ENCODE data around the gene P2RY14.
A peak's percentile ranks its signal among the peaks of the same experiment; 100 is the strongest.

The P2RY14 gene

GRCh38 chr3:151300539-151300938 is 22.2 kb upstream of the P2RY14 start:
- DNase-seq (ENCODE audit: low read depth), result no peak

DNA sequence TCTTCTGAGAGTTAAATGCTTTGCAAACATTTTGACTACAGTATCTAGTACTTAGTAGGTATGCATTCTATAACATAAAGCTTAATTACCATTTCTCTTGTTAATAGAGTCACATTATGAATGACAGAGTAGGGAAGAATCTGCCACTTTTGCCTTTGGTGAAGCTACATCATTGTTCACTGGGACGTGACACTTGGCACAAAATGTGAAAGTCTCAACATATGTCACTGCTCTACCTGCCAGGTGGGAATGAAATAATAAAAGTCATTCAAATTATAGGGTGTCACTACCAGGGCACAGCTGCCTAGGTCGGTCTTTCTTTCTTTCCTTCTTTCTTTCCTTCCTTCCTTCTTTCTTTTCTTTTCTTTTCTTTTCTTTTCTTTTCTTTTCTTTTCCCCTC is 20.7 kb upstream of the P2RY14 start:
- no peak for DNase-seq (ENCODE audit: low read depth)

DNA sequence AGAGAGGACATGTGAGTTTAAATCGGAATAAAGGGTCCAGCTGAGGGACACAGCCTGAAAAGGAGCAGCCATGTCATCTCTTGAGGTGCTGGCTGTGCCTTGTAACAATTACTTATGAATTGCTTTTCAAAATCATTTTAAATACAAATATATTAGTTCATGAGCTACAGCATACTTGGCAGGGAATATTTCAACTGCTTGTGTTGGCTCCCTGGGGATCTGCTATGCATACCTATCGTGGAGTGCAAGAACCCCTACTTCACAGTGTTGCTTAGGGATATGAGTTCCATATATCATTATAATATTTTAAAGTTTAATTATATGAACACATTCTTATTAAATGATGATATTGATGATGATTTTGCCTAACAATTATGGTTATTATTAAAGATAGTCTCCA is 19.1 kb upstream of the P2RY14 start:
- no peak for DNase-seq (ENCODE audit: low read depth)

- DNase-seq (ENCODE audit: low read depth), result no peak
Observed at GRCh38 chr3:151296226-151296625, 17.9 kb upstream of the P2RY14 start.

- DNase-seq (ENCODE audit: low read depth), result no peak
Observed at GRCh38 chr3:151293127-151293526, 14.8 kb upstream of the P2RY14 start.

GRCh38 chr3:151290673-151291072 is 12.3 kb upstream of the P2RY14 start:
- peak; percentile 62 for DNase-seq (ENCODE audit: low read depth)

DNA sequence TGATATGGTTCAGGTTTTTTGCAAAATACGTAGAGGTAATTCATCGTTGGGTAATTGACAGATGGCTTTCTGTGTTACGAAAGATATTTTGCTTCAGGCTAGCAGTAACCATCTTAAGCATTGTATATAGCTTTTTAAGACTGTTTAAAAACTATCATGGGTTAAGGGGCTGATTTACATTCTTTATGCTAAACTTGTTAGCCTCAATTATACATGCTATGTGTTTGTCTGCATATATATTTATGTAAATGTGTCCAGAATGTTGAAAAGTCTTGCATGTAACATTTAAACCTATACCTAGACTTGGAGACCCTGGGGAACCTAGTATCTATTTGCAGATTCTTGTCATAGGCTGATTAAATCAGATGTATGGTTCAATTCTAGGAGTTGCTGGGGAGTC is 11.1 kb upstream of the P2RY14 start:
- no peak for DNase-seq (ENCODE audit: low read depth)

DNA sequence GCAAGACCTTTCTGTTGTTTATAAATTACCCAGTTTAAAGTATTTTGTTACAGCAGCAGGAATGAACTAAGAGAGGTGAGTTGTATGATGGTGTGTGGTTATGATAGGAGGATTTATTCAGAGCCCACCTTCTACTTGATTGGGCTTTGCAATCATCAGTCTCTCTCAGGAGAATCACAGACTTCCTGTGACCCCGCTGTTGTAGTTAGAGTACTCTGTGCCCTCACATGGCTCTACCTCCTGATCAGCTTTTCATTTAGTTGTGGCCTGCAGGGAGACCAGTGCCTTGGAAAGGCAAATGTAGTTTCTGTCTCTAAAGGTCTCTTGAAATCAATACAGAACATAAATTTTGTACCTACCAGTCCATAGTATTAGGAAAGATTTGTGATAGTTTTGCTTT is 7.6 kb upstream of the P2RY14 start:
- no peak for DNase-seq (ENCODE audit: low read depth)

- peak; percentile 97 for DNase-seq (ENCODE audit: low read depth)
Observed at GRCh38 chr3:151283907-151284461, 5.6 kb upstream of the P2RY14 start.

- DNase-seq (ENCODE audit: low read depth), result no peak
Observed at GRCh38 chr3:151283387-151283786, 5.0 kb upstream of the P2RY14 start.

GRCh38 chr3:151282921-151283320 is 4.6 kb upstream of the P2RY14 start:
- peak; percentile 80 for DNase-seq (ENCODE audit: low read depth)

DNA sequence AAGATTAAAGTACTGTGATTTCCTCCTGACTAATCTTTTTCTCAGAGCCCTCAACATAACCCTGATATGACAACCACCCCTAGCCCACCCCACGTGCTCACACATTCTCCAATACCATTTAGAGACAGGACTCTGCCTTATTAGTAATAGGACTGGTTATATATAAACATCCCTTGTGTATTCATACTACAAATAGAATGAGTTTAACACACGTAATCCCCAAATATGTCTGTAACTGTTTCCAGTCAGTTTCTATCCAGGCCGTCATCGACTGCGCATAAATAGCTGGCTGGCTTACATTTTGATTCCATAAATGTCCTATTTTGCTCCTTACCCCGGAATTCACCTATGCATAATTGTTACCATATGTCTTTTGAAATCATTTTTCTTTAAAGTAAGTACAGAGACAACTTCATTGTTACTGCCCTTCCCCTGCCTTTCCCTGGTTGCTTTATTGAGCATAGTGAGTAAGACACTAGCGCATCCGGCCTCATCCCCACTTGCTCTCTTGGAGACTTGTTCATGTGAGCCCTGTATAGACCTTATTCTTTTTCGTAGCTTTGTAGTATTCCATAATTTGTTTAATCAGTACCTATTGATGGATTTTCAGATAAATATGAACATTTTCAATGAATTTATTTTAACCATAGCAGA is 3.5 kb upstream of the P2RY14 start:
- peak; percentile 94 for DNase-seq (ENCODE audit: low read depth)

DNA sequence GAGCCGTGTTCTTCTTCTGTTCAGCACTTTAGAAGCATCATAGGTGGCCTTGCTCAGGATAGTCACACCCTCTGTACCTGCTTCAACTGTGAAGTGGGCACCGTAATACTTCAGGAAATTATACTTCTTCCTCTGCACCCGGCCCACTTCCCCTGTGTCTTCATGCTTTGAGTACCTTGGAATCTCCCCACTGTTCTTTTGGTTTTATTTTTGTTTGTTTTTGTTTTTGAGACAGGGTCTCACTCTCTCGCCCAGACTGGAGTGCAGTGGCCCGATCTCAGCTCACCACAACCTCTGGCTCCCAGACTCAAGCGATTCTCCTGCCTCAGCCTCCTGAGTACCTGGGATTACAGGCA is 1.7 kb downstream of the P2RY14 start:
- no peak for DNase-seq (ENCODE audit: low read depth)

DNA sequence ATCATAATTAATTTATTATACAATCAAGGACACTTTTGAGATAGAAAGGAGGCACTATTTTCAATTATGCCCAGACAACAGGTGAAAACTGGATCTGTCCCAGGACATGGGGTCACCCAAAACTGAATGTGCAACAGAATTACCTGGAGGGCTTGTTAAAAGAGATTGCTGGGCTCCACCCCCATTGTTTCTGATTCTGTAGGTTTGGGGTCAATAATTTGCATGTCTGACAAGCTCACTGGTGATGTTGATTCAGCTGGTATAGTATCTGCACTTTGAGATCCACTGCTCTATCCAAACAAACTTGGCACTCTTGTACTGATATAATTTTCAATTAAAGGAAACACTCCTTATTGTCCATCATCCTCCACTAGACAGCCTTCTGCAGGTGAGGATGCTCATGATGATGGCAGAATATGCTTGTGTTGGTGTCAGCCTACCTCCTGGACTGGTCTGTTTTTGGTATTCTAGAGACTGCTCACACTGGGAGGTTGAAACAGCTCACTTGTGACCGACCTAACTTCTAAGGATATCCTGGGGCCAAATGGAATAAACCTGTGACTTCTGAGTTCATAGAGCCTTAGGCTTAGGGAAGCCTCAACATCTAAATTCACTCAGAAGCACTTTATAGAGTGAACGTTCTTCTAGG is 2.2 kb downstream of the P2RY14 start:
- DNase-seq (ENCODE audit: low read depth), result no peak

DNA sequence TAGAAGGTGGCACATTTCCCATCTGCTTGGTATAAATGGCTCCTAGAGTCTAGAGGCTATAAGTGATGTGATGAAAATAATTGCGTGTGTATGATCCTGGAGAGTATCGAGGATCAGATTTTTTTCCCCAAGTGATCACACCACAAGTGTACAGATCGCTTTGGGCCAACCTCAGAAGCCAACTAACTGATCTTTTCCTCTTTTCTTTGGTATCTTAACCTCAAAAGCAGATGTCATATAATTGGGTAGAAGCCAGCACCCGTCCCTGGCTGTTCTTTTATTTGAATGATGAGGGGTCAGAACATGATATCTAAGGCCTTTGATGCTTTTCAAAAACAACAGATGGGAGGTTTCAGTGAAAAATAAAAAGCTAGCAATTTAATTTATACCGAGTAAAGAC is 3.3 kb downstream of the P2RY14 start:
- no peak for DNase-seq (ENCODE audit: low read depth)

- DNase-seq (ENCODE audit: low read depth), result no peak
Observed at GRCh38 chr3:151269631-151270030, 8.7 kb downstream of the P2RY14 start.

DNA sequence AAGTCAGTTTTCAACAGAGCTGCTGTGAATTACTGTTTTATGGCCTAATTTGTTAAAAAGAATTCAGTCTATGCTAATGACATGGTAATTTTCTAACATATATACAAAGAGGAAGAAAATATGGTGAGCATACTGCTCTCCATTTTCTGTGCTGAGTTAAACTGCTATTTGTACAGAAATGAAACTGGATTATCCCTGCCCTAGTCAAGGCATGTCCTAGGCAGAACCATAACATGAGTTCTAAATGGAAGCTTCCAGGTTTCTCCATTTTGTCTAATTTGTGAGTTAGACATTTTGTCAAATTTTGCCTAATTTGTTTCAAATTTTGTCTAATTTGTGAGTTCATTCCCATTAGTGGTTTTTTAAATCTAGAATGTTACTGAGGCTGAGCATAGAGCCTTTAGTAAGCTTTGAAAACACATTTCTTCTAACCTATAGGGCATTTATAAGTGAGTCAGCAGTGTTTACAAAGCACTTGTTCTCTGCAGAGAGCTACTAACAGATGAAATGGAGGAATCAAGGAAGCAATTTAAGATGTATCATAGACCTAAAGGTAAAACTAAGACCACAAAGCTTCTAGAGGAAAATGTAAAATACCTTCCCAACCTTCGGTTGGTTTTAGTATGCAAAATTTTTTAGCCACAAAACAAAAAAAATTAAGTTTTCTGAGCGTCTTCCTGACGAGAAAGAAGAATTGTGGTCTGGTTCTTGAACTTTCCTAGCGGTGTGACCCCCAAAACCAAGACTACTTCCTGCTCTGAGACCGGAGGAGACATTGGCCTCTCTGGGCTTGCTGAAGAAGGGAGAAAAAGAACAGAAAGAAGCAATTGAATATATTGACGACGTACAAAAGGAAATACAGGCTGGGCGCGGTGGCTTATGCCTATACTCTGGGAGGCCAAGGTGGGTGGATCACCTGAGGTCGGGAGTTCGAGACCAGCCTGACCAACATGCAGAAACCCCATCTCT is 9.8 kb downstream of the P2RY14 start:
- DNase-seq (ENCODE audit: low read depth), result peak; percentile 27

DNA sequence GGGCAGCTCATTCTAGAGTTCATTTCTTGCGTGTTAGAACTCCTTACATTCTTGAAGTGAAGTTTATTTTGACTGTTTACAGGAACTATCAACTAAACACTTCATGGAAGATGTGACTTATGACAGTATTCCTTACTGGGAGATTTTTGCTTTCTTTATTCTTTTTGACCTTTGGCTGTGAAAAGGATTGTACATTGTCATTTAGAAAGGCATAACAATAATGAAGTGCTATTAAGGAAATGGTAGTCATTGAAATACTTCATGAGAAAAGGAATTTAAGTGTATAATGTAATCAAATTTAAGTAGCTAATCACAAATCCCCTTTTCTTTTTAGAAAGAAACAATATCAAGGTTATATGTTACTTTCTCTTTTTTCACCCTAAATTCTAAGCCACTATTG is 11.3 kb downstream of the P2RY14 start:
- DNase-seq (ENCODE audit: low read depth), result no peak

DNA sequence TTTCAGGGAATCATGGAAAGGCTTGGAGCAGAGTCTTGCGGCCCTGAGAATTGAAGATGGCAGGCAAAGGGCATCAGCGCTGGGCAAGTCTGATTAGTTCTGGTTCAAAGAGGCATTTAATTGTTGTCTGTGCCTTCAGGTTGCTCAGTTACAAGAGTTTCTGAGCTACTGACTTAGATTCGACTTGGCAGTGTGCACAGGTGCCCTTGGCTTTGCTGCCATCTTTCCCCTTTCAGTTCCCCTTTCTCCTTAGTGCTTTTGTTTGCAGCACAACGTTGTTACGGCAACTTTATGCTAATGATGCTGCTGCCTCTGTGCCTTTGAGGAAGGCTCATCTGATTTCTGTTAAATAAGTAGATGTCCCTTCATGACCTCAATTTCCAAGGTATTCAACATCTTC is 12.5 kb downstream of the P2RY14 start:
- DNase-seq (ENCODE audit: low read depth), result no peak

GRCh38 chr3:151265166-151265565 is 13.2 kb downstream of the P2RY14 start:
- no peak for DNase-seq (ENCODE audit: low read depth)

DNA sequence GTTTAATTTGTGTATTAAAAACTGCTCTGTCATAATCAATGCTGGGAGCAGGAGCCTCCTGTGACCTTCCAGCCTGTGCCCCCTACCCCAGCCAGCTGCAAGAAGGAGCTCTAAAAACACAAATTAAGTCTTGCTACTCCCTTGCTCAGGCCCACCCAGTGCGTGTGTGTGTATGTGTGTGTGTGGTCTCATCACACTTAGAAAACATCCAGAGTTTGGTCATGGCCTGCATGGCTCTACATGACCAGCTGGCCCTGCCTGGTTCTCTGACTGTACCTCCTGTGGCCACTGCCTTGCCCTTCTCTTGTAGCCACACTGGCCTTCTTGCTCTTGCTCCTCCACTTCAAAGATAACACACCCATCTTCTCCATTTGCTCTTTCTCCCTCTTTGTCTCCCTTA is 13.7 kb downstream of the P2RY14 start:
- DNase-seq (ENCODE audit: low read depth), result no peak

GRCh38 chr3:151262871-151263525 is 15.3 kb downstream of the P2RY14 start:
- peak; percentile 30 for DNase-seq (ENCODE audit: low read depth)

Data from iris pigment epithelial cell (primary cell).